Body of pancreas (tissue), 4 donors: Measurements from ENCODE around the gene BIK.

Experiments
- CTCF ChIP-seq, 7 experiments: fragments of 450-650 bp in 4 of 7; fragments of 200-600 bp in 3 of 7; sonication (generic) in 3 of 7; IDR thresholded peaks; one replicate each; pipeline ENCODE4 v1.5.1; 2016 to 2019; ENCODE audit warnings: antibody characterized with exemption in 7 of 7
- POLR2A ChIP-seq, 3 donors: fragments of 450-650 bp; IDR thresholded peaks; one replicate each; pipeline ENCODE4 v1.6.1; 2016; ENCODE audit warnings: antibody characterized with exemption in 3 of 3, mild to moderate bottlenecking in 2 of 3

- no peak for TF ChIP-seq POLR2A (IDR thresholded peaks at IDR 0.05)
- no peak for TF ChIP-seq CTCF (IDR thresholded peaks at IDR 0.05)
These were observed 63.6 kb downstream of the BIK start for GRCh38 chr22:43173976-43174720.
